Right lobe of liver (tissue), 4 donors: Measurements from ENCODE around the gene OR5H15.

ENCODE experiments used
- POLR2A ChIP-seq: fragments of 450-650 bp; IDR thresholded peaks from one replicate; pipeline ENCODE4 v1.6.1; 2017; ENCODE audit warnings: antibody characterized with exemption, mild to moderate bottlenecking
- TF ChIP-seq, protein P1 (sequence below), 4 donors: fragments of 200-600 bp in 3 of 4; fragments of 450-650 bp in 1 of 4; IDR thresholded peaks; one replicate each; pipeline versions ENCODE4 v1.5.1 to v1.8.0; 2016 to 2022; ENCODE audit warnings: antibody characterized with exemption in 4 of 4, mild to moderate bottlenecking in 2 of 4
- donor health status: DM: no; HTN: no; CAD: no.
- donor health status: DM: no; HTN: no; CAD: no.
- donor health status: DM: no; HTN: yes; CAD: no.

DNA sequence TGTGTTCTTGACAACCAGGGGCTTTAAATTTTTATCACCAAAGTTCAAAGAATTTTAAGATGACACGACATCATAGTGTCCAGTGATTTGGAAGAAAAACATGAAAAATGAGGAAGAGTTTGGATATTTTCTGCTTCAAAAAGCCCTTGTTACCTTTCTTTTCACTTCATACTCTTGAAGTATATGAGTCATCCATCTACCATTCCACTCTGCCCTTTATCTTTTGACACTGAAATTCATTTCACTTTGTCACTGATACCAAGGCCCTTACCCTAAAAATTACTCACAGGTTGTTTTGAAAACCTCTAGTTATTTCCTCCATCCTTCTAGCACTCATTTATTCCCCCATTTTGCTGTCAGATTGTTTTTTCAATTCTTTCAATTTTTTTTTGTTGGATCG lies 42.7 kb downstream of the OR5H15 start:
- TF ChIP-seq, protein P1, sequence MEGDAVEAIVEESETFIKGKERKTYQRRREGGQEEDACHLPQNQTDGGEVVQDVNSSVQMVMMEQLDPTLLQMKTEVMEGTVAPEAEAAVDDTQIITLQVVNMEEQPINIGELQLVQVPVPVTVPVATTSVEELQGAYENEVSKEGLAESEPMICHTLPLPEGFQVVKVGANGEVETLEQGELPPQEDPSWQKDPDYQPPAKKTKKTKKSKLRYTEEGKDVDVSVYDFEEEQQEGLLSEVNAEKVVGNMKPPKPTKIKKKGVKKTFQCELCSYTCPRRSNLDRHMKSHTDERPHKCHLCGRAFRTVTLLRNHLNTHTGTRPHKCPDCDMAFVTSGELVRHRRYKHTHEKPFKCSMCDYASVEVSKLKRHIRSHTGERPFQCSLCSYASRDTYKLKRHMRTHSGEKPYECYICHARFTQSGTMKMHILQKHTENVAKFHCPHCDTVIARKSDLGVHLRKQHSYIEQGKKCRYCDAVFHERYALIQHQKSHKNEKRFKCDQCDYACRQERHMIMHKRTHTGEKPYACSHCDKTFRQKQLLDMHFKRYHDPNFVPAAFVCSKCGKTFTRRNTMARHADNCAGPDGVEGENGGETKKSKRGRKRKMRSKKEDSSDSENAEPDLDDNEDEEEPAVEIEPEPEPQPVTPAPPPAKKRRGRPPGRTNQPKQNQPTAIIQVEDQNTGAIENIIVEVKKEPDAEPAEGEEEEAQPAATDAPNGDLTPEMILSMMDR (IDR thresholded peaks at IDR 0.05), result no peak
- no peak for TF ChIP-seq POLR2A
